ENCODE data around the gene DET1.
"Not testable (repeated sequence)": the region's sequence is repeated elsewhere in the genome, so short reads cannot be mapped to it uniquely, and the experiment has no call there.

DET1 gene

GRCh38 chr15:88546248-88547129 is at the start of gene DET1:
TSS of gene DET1 (minus strand) at chr15:88546681. CDS start at chr15:88531705, 14,976 bp downstream.
- peak; percentile 86 for DNase-seq (ENCODE audit: low read depth)

- DNase-seq (ENCODE audit: low read depth) = no peak
Observed at GRCh38 chr15:88591384-88591783, 44.9 kb upstream of the DET1 start.

DNA sequence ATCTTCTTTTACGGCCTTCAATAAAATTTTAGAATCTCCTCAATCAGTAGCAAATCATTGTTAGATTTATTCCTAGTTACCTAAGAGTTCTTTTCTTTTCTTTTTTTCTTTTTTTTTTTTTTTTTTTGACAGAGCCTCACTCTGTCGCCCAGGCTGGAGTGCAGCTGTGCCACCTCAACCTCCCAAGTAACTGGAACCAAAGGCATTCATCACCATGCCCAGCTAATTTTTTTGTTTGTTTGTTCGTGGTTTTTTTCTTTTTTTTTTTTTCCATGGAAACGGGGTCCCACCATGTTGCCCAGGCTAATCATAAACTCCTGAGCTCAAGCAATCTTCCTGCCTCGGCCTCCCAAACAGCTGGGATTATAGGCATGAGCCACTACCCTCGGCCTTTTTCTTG is 44.3 kb upstream of the DET1 start:
- DNase-seq (ENCODE audit: low read depth) = no peak

- no peak for DNase-seq (ENCODE audit: low read depth)
Observed at GRCh38 chr15:88586401-88587162, 40.1 kb upstream of the DET1 start.

GRCh38 chr15:88580532-88580931 is 34.1 kb upstream of the DET1 start:
- DNase-seq (ENCODE audit: low read depth) = no peak

DNA sequence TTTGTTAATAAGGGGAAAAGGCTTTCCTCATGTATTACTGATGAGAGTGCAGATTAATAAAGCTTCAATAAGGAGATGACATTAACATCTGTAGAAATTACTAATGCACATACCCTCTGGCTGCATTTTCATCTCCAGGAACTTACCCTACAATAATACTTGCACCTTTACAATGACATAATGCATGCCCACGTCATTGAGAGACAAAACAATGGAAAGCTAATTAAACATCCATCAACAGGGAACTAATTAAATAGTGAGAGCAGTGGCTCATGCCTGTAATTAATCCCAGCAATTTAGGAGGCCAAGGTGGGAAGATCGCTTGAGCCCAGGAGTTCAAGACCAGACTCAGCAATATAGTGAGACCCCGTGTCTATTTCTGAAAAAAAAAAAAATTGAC is 32.8 kb upstream of the DET1 start:
- DNase-seq (ENCODE audit: low read depth) = no peak

- no peak for DNase-seq (ENCODE audit: low read depth)
Observed at GRCh38 chr15:88574655-88575054, 28.2 kb upstream of the DET1 start.

DNA sequence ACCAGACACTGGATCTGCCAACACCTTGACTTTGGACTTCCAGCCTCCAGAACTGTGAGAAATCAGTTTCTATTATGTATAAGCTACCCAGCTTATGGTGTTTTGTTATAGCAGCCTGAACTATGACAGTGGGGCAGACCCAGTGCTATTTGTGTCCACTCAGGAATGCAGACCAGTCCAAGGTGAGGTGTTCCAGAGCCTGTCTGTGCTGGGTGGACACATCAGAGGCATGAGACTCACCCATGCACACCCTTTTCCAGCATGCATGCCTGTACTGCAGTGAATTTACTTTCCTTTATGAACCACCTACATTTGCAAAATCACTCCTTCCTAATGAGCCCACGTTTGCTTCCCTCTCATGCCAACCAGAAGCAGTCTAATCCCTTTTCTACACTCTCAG is 27.6 kb upstream of the DET1 start:
- no peak for DNase-seq (ENCODE audit: low read depth)

DNA sequence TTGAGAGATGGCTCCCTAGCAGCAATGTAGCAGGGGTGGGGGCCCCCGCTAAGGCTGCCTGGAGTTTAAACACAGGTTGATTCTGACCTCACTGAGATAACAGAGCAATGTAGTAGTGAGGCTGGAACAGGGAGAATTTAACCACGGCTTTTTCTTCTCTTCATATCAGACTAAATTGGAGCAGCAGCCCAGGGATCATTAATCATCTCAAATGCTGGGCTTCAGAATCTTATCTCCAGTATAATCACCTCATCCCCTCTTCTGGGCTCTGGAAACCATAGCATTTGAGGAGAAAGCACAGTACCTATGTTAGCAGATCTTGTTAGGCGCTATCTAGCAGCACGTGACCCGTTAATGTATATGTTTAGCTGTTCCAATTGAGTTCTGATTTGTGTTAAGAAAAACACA is 25.4 kb upstream of the DET1 start:
- no peak for DNase-seq (ENCODE audit: low read depth)

- no peak for DNase-seq (ENCODE audit: low read depth)
Observed at GRCh38 chr15:88571153-88571851, 24.8 kb upstream of the DET1 start.

DNA sequence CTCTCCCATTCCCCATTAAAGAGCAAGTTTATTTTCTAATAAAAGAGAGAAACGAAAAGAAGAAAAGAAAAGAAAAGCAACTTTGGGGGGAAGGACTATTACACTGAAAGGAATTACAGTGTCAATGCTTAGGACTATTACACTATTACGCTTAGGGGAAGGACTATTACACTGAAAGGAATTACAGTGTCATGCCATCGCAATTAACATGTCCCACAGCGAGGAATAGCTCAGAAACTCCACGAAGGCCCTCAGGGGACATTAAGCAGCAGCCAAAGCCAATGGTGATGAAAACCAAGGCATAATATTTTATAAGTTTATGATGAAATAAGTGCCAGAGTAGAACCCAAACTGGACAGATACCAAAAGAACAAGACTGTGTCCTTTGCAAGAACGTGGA is 22.1 kb upstream of the DET1 start:
- no peak for DNase-seq (ENCODE audit: low read depth)

DNA sequence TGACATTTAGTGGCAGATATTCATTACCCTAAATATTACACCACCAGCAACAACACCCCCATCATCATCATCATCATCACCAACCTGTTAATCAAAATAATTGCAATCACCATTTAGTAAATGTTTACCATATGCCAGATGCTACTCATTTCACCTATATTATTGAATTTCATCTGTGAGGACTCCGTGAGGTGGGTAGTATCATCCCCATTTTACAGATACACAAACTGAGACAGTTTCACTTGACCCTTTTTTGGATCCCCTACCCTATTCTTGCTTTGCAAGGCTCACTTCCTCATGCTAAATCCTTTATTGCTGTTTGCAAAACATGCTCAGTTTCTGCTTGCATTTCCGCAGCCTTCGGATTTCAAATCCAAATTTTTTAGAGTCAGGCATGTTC is 18.3 kb upstream of the DET1 start:
- no peak for DNase-seq (ENCODE audit: low read depth)

GRCh38 chr15:88563638-88564037 is 17.2 kb upstream of the DET1 start:
- no peak for DNase-seq (ENCODE audit: low read depth)

- DNase-seq (ENCODE audit: low read depth) = not testable (repeated sequence)
Observed at GRCh38 chr15:88559565-88559964, 13.1 kb upstream of the DET1 start.

GRCh38 chr15:88558026-88558425 is 11.5 kb upstream of the DET1 start:
- DNase-seq (ENCODE audit: low read depth) = not testable (repeated sequence)

DNA sequence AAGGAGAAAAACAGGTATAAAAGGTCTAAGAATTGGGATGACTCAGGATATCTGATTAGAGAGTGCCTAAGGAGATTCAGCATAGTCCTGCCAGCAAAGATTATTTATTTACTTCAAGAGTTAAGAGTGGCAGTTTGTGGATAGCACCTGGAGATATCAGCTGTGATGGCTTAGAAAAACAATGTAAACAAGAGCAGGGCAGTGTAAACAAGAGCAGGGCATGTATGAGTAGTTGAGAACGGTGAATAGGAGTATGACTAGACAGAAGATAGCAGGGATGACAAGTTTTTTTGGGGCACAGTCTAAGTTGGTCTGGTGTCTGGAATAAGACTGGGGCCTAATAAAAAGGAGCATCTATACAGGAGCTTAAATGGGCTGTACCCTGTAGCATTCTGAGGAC is 1.5 kb upstream of the DET1 start:
- DNase-seq (ENCODE audit: low read depth) = not testable (repeated sequence)

DNA sequence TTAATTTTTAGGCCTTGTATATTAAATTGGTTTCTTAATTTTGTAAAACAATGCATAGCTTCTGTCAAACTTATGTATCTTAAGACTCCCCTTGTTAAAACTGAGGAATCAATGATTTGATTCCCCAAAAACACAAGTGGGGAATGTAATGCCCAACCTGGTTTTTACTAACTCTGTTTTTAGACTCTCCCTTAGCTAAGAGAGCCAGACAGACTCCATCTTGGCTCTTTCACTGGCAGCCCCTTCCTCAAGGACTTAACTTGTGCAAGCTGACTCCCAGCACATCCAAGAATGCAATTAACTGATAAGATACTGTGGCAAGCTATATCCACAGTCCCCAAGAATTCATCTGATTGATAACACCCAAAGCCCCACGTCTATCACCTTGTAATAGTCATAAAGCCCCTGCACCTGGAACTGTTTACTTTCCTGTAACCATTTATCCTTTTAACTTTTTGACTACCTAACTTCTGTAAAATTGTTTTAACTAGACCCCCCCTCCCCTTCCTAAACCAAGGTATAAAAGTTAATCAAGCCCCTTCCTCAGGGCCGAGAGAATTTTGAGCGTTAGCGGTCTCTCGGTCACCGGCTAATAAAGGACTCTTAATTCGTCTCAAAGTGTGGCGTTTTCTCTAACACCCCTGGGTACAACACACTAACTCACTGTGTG is 768 bp downstream of the DET1 start:
- DNase-seq (ENCODE audit: low read depth) = not testable (repeated sequence)

- DNase-seq (ENCODE audit: low read depth) = no peak
Observed at GRCh38 chr15:88543065-88543776, 3.3 kb downstream of the DET1 start.

- DNase-seq (ENCODE audit: low read depth) = no peak
Observed at GRCh38 chr15:88542342-88542733, 4.1 kb downstream of the DET1 start.

DNA sequence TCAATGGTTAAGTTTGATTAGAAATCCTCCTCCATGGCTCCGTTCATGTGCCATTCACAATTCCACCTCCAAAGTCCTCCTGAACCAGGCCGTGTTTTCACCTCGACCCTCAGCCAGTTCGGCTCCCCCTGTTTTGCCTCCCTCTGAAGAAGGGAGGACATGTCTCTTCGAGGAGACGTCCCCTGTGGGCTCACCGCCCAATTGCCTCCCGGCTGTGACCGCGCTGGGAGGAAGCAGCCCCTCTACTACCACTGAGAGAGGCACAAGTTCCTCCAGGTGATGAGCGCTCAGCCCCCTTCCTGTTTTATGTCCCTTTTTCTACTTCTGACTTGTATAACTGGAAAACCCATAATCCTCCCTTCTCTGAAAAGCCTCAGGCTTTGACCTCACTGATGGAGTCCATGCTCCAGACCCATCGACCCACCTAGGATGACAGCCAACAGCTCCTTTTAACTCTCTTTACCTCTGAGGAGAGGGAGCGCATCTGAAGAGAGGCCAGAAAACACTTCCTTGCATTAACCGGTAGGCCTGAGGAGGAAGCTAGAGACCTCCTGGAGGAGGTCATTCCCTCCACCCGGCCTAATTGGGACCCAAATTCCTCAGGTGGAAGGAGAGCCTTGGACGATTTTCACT is 4.7 kb downstream of the DET1 start:
- no peak for DNase-seq (ENCODE audit: low read depth)

- DNase-seq (ENCODE audit: low read depth) = not testable (repeated sequence)
Observed at GRCh38 chr15:88541111-88541510, 5.4 kb downstream of the DET1 start.
